Mesothelial cell of epicardium (in vitro differentiated cells): ENCODE data around the gene USP54. TPM values are rescaled to one million over a fixed set of nuclear protein-coding genes. Genes with fewer than 3 reads are reported as not detected.
"Not testable (repeated sequence)": the region's sequence is repeated elsewhere in the genome, so short reads cannot be mapped to it uniquely, and the experiment has no call there.

Experiments
- DNase-seq, 2 experiments: peaks; one replicate each; pipeline ENCODE4 v3.0.0; 2021; ENCODE audit warnings: low spot score in 2 of 2; ENCODE audit not compliant: unreplicated experiment in 2 of 2
- H3K27ac Mint-ChIP-seq: 2 replicates; pipeline ENCODE4 v1.8.0; 2021; ENCODE audit warnings: mixed read lengths
- H3K27me3 Mint-ChIP-seq: 2 replicates; pipeline ENCODE4 v1.8.0; 2021; ENCODE audit warnings: low read depth, mixed read lengths
- H3K36me3 Mint-ChIP-seq: 2 replicates; pipeline ENCODE4 v1.8.0; 2021; ENCODE audit warnings: mixed read lengths
- H3K4me1 Mint-ChIP-seq: 2 replicates; pipeline ENCODE4 v1.8.0; 2021; ENCODE audit warnings: mixed read lengths
- H3K4me3 Mint-ChIP-seq: 2 replicates; pipeline ENCODE4 v1.8.0; 2021; ENCODE audit warnings: mild to moderate bottlenecking, moderate library complexity, mixed read lengths
- H3K9me3 Mint-ChIP-seq: 2 replicates; pipeline ENCODE4 v1.8.0; 2021; ENCODE audit warnings: mixed read lengths
- total RNA-seq: library from RNA; stranded (reverse); gene quantifications from 3 replicates; pipeline ENCODE4 v1.2.1, GENCODE V29; 2021
- TF ChIP-seq, protein P1 (sequence below): fragments of 200-600 bp; sonication (generic); IDR thresholded peaks from one replicate; pipeline ENCODE4 v1.5.0; 2021; ENCODE audit warnings: antibody characterized with exemption; ENCODE audit not compliant: unreplicated experiment

Gene USP54
- total RNA-seq, 1 donor from 2014 or later: 26.7 TPM

DNA sequence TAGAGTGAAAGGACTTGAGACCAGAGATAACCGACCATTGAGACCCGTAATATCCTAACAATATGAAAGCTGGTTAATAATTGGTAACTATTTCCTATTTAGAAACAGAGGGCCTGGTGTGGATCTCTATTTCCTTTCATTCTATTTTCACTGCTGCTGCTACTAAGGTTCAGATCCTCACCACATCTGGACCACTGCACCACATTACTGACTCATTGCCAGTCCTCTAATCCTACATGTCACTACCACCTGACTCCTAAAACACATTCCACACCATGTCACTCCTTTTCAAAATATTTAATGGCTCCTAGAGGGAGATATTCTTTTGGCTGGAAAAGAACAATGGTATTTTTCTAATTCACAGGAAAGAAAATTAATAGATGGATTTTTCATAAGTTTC lies 6.4 kb downstream of the USP54 start:
- peaks cover 11% of the 10 kb centered on the region for H3K9me3 Mint-ChIP-seq
- peaks cover 4% of the 10 kb centered on the region for H3K36me3 Mint-ChIP-seq
- H3K27ac Mint-ChIP-seq: no peak overlapping the region
- no peak for DNase-seq
- TF ChIP-seq, protein P1, sequence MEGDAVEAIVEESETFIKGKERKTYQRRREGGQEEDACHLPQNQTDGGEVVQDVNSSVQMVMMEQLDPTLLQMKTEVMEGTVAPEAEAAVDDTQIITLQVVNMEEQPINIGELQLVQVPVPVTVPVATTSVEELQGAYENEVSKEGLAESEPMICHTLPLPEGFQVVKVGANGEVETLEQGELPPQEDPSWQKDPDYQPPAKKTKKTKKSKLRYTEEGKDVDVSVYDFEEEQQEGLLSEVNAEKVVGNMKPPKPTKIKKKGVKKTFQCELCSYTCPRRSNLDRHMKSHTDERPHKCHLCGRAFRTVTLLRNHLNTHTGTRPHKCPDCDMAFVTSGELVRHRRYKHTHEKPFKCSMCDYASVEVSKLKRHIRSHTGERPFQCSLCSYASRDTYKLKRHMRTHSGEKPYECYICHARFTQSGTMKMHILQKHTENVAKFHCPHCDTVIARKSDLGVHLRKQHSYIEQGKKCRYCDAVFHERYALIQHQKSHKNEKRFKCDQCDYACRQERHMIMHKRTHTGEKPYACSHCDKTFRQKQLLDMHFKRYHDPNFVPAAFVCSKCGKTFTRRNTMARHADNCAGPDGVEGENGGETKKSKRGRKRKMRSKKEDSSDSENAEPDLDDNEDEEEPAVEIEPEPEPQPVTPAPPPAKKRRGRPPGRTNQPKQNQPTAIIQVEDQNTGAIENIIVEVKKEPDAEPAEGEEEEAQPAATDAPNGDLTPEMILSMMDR: no peak
- H3K4me3 Mint-ChIP-seq: no peak overlapping the region
- peaks cover 39% of the 10 kb centered on the region for H3K27me3 Mint-ChIP-seq
- H3K4me1 Mint-ChIP-seq: peaks cover 27% of the 10 kb centered on the region

DNA sequence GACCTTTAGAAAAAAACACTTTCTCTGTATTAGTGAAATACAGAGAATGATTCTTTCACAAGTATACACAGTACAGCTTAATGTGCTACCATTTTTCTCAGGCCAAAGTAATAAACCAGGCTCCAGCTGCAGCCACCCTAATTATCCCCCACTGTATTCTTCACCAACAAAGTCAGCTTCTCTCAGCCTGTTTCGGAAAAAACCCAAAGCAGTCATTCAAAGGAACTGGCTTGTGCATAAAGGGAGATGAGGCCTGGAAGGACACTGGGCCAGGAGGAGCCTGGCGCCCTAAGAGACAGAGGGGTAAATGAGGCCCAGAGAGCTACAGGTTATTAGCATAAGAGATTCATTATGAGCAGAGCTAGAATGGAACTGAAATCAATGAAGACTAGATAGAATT lies 9.2 kb downstream of the USP54 start:
- Mint-ChIP-seq H3K9me3 (peaks cover 11% of the 10 kb centered on the region), H3K27ac (no peak overlapping the region), H3K4me1 (peaks cover 15% of the 10 kb centered on the region), H3K36me3 (peaks cover 5% of the 10 kb centered on the region), H3K27me3 (peaks cover 22% of the 10 kb centered on the region), H3K4me3 (no peak overlapping the region)
- DNase-seq: no peak
- TF ChIP-seq, protein P1: no peak

- peaks cover 10% of the 10 kb centered on the region for H3K27me3 Mint-ChIP-seq
- not testable (repeated sequence) for H3K27ac Mint-ChIP-seq, H3K4me3 Mint-ChIP-seq, H3K9me3 Mint-ChIP-seq, H3K36me3 Mint-ChIP-seq, H3K4me1 Mint-ChIP-seq, DNase-seq
Observed at GRCh38 chr10:73578927-73579326, 12.2 kb downstream of the USP54 start.

- H3K4me3 Mint-ChIP-seq: no peak overlapping the region
- peaks cover 9% of the 10 kb centered on the region for H3K4me1 Mint-ChIP-seq
- TF ChIP-seq, protein P1: no peak
- peaks cover 3% of the 10 kb centered on the region for H3K36me3 Mint-ChIP-seq
- H3K27ac Mint-ChIP-seq: peak overlapping the region; percentile 78
- H3K9me3 Mint-ChIP-seq: peaks cover under 1% of the 10 kb centered on the region
- DNase-seq: no peak
- H3K27me3 Mint-ChIP-seq: peaks cover 5% of the 10 kb centered on the region
Observed at GRCh38 chr10:73577788-73578187, 13.4 kb downstream of the USP54 start.

DNA sequence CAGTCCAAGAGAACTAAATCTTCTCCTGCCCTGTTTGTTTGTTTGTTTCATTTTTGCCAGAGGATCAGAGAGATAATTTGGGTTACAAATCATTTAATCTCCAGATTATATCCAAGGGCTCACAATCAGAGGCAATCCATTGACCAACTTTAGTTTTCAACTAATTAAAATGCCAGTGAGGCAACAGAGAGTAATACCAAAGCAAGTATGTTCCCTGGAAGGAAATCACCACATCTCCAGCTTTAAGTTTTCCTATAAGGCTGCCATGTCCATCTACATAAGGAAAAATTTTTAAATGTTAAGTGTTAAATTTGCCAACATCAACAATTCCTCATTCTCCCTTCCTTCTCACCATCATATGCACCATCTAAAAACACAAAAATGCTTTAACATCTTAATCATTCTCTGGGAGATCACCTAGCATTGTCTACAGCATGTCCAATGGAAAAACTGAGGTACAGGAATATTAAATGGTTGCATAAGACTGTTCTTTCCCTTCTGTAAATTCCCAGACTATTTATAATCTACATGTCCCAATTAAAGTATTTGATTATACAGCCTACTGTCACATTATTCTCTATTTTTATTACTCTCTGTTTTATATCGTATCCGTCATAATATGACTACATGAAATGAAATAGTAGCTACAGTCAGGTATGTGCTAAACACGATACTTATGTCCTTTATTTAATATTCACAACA lies 14.1 kb downstream of the USP54 start:
- TF ChIP-seq, protein P1: no peak
- peaks cover 2% of the 10 kb centered on the region for H3K36me3 Mint-ChIP-seq
- no peak for DNase-seq
- peaks cover 3% of the 10 kb centered on the region for H3K27me3 Mint-ChIP-seq
- no peaks in the 10 kb centered on the region for H3K9me3 Mint-ChIP-seq
- peaks cover 9% of the 10 kb centered on the region for H3K4me1 Mint-ChIP-seq
- H3K4me3 Mint-ChIP-seq: no peak overlapping the region
- no peak overlapping the region for H3K27ac Mint-ChIP-seq

GRCh38 chr10:73576178-73576889 lies 14.8 kb downstream of the USP54 start:
- no peak overlapping the region for H3K4me3 Mint-ChIP-seq

DNA sequence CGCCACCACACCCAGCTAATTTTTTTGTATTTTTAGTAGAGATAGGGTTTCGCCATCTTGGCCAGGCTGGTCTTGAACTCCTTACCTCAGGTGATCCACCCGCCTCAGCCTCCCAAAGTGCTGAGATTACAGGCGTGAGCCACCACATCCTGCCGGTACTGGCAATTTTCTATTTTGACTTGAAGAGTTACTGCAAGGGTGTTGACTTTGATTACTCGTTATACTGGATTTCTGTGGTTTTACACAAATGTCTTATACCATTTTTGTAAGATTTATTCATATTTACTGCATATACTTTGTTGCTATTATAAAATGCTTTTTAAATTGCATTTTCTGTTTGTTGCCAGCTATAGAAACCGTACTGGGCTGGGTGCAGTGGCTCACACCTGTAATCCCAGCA lies 24.1 kb downstream of the USP54 start:
- not testable (repeated sequence) for H3K9me3 Mint-ChIP-seq, H3K27me3 Mint-ChIP-seq, H3K4me1 Mint-ChIP-seq, H3K36me3 Mint-ChIP-seq, H3K4me3 Mint-ChIP-seq, H3K27ac Mint-ChIP-seq, DNase-seq

More at GRCh38 chr10:73576178-73576889, 14.8 kb downstream of the USP54 start:
- DNase-seq: no peak
- Mint-ChIP-seq H3K27me3 (no peaks in the 10 kb centered on the region), H3K36me3 (peaks cover 2% of the 10 kb centered on the region), H3K4me1 (peaks cover 9% of the 10 kb centered on the region), H3K9me3 (no peaks in the 10 kb centered on the region), H3K27ac (peak overlapping the region; percentile 47)
- TF ChIP-seq, protein P1: no peak
